ENCODE data around the gene WDHD1. TPM values are rescaled to one million over a fixed set of nuclear protein-coding genes. Genes with fewer than 3 reads are reported as not detected.
"Not testable (repeated sequence)": the region's sequence is repeated elsewhere in the genome, so short reads cannot be mapped to it uniquely, and the experiment has no call there.

Gene WDHD1
- total RNA-seq, 2 experiments from 2014 or later: 37.5 to 44.1 TPM

DNA sequence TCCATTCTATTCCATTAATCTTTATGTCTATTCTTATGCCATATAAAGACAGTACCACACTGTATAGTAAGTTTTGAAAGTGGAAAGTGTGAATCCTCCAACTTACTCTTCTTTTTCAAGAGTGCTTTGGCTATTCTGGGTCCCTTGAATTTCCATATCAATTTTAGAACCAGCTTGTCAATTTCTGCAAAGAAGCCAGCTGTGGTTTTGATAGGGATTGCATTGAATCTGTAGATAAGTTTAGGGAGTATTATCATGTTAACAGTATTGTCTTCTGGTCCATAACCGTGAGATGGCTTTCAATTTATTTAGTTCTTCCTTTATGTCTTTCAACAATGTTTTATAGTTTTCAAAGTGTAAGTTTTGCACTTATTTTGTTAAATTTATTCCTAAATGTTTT lies 90.1 kb downstream of the WDHD1 start:
- ChIA-PET POLR2A (no interaction called here), CTCF (interaction anchor here (1.1 kb wide), 1 partner anchor 31 kb away, joined by 3 read pairs; no protein-coding TSS in a partner anchor)
- Mint-ChIP-seq H3K4me3 (no peak overlapping the region), H3K27ac (no peak overlapping the region), H3K9me3 (no peaks in the 10 kb centered on the region), H3K4me1 (no peaks in the 10 kb centered on the region), H3K27me3 (no peaks in the 10 kb centered on the region), H3K36me3 (ENCODE audit: low read depth) (peaks cover 8% of the 10 kb centered on the region)
- no peak for DNase-seq

DNA sequence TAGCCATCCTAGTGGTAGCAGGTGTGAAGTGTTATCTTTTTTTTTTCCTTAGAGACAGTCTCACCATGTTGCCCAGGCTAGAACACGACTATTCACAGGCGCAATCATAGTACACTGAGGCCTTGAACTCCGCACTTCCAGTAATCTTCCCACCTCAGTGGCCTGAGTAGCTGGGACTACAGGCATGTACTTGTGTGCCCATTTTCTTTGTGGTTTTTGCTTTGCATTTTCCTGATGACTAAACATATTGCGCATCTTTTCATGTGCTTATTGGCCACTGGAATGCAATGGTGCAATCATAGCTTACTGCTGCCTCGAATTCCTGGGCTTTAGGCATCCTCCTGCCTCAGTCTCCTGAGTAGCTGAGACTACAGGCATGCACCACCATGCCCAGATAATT lies 90.9 kb downstream of the WDHD1 start:
- CTCF ChIA-PET: interaction anchor here (1.1 kb wide), 1 partner anchor 32 kb away, joined by 3 read pairs; no protein-coding TSS in a partner anchor
- H3K36me3 Mint-ChIP-seq (ENCODE audit: low read depth): peaks cover 7% of the 10 kb centered on the region
- POLR2A ChIA-PET: interaction anchor here (0.7 kb wide), 1 partner anchor 49 kb away, joined by 16 read pairs; no protein-coding TSS in a partner anchor

DNA sequence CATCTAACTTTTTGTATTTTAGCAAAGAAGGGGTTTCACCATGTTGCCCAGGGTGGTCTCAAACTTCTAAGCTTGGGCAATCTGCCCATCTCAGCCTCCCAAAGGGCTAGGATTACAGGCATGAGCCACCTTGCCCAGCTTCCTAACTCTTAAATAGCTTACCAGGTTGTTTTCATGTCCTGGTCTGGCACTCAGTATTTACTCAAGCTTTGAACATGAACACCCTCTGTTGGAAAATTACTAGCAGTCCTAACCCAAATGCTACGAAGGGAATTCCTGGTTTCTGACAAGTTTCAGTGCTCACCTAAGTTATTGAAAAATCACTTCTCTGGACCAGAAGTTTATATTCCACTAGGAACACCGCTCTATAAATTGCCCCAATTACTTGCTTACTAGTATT lies 91.8 kb downstream of the WDHD1 start:
- CTCF ChIA-PET: no interaction called here
- H3K36me3 Mint-ChIP-seq (ENCODE audit: low read depth): peaks cover 5% of the 10 kb centered on the region
- POLR2A ChIA-PET: interaction anchor here (0.7 kb wide), 1 partner anchor 49 kb away, joined by 16 read pairs; no protein-coding TSS in a partner anchor

More for the DNA sequence above, 90.9 kb downstream of the WDHD1 start:
- H3K4me3 Mint-ChIP-seq: no peak overlapping the region
- H3K9me3 Mint-ChIP-seq: no peaks in the 10 kb centered on the region
- DNase-seq: no peak
- H3K27me3 Mint-ChIP-seq: no peaks in the 10 kb centered on the region
- H3K27ac Mint-ChIP-seq: no peak overlapping the region
- H3K4me1 Mint-ChIP-seq: peaks cover 2% of the 10 kb centered on the region

DNA sequence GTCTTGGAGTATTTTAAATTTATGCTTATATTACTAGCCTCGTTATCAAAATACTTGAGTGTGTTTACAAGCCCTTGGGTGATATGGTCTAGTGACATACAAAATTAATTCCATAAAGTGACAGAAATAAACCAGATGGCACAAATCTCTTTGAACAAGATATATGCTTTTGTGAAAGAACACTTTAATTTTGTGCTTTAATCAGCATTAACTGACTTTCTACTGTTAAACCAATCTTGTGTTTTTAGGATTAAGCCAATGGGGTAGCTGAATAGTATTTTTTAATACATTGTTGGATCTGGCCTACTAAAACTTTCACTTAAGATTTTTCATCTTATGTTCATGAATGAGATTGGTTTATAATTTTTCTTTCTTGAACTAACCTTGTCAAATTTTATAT lies 93.9 kb downstream of the WDHD1 start:
- Mint-ChIP-seq H3K27me3 (no peaks in the 10 kb centered on the region), H3K4me3 (no peak overlapping the region), H3K4me1 (peaks cover 4% of the 10 kb centered on the region), H3K36me3 (ENCODE audit: low read depth) (peaks cover 5% of the 10 kb centered on the region), H3K27ac (no peak overlapping the region), H3K9me3 (no peaks in the 10 kb centered on the region)
- ChIA-PET CTCF (interaction anchor here (0.6 kb wide), 1 partner anchor 18 kb away, joined by 3 read pairs; no protein-coding TSS in a partner anchor), POLR2A (no interaction called here)
- DNase-seq: no peak

More for the DNA sequence above, 91.8 kb downstream of the WDHD1 start:
- no peaks in the 10 kb centered on the region for H3K9me3 Mint-ChIP-seq
- H3K27me3 Mint-ChIP-seq: no peaks in the 10 kb centered on the region
- peaks cover 4% of the 10 kb centered on the region for H3K4me1 Mint-ChIP-seq
- H3K4me3 Mint-ChIP-seq: no peak overlapping the region
- H3K27ac Mint-ChIP-seq: no peak overlapping the region
- DNase-seq: no peak

DNA sequence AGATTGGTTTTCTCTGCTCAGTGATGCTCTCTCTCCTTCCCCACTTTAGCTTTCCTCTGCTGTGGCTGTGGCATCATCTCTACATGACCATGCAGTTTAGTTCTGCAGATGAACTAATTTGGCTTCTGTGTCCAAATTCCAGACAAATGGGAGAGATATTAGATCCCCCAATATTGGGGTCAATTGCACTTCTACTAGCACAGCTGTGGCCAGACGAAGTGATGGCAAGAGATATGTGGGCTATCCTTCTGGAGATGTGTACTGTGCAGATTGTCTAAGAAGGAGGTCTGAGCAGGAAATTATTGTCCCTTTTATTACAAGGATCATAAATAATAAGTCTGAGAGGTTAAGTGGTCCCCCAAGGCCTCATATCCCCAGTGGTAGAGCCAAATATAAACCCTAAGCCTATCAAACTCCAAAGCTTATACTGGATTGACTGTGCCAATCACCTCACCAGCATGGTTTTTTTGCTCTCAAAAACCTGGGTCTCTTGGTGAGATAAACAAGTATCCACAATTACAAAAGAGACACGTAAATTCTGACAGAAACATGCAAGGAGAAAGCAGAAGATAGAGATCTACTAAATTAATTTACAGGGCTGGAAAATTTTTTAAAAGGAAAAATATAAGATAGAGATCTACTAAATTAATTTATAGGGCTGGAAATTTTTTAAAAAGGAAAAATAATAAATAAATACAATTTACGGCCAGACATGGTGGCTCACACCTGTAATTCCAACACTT lies 95.1 kb downstream of the WDHD1 start:
- no peak for DNase-seq
- CTCF ChIA-PET: no interaction called here
- Mint-ChIP-seq H3K4me3 (no peak overlapping the region), H3K27me3 (no peaks in the 10 kb centered on the region), H3K4me1 (peaks cover 4% of the 10 kb centered on the region), H3K27ac (no peak overlapping the region), H3K9me3 (no peaks in the 10 kb centered on the region), H3K36me3 (ENCODE audit: low read depth) (peaks cover under 1% of the 10 kb centered on the region)
- POLR2A ChIA-PET: no interaction called here

DNA sequence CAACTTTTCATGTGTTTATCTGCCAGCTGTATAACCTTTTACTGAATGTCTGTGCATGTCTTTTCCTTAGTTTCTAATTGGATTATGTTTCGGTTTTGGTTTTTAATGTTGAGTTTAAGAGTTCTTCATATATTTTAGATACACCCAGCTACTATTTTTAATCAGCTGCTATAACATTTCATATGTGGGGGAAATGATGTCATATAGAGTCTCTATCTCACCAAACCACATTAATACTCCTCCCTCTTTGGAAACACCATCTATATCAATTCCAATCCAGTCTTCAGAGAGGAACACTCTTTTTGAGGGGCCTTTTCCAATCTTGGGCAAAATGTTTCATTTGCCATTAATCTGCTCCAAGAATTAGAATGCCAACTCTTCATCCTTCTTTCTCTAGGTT lies 95.8 kb downstream of the WDHD1 start:
- CTCF ChIA-PET: no interaction called here
- DNase-seq: no peak
- Mint-ChIP-seq H3K27ac (no peak overlapping the region), H3K4me1 (peaks cover 4% of the 10 kb centered on the region), H3K36me3 (ENCODE audit: low read depth) (no peaks in the 10 kb centered on the region), H3K4me3 (no peak overlapping the region), H3K9me3 (no peaks in the 10 kb centered on the region), H3K27me3 (no peaks in the 10 kb centered on the region)
- POLR2A ChIA-PET: no interaction called here

DNA sequence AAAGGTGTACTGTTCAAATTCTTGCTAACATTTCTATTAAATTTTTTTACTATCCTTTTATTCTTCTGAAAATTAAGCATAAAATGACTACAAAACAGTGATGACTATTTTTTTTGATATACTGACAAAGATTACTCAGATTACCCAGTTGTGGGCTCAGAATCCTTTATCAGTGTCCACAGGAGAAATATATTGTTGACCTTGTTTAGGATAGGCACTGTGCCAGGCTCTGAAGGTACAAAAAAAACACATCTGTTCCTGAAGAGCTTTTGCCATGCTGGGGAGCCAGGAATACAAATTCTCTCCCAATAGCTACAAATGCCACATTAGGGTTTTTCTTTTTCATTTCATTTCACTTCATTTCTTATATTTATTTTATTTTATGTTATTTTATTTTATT lies 97.3 kb downstream of the WDHD1 start:
- no peak for DNase-seq
- Mint-ChIP-seq H3K27ac (no peak overlapping the region), H3K36me3 (ENCODE audit: low read depth) (no peaks in the 10 kb centered on the region), H3K9me3 (no peaks in the 10 kb centered on the region), H3K4me1 (peaks cover 4% of the 10 kb centered on the region), H3K4me3 (no peak overlapping the region), H3K27me3 (no peaks in the 10 kb centered on the region)
- ChIA-PET CTCF (no interaction called here), POLR2A (no interaction called here)

DNA sequence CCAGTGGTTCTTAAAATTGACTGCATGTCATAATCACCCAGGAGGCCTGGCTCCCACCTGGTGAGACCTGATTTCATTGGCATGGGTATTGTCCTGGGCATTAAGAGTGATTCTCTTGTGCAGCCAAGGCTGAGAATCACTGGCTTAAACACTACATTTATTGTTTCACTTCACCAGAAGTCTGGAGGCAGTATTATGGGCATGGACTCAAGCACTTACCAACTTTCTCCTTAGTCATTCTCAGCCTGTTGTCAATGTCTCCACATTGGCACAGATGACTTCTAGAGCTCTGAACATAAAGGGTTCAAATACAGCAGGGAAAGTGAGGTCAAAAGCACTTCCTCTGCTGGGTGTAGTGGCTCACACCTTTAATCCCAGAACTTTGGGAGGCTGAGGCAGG lies 98.7 kb downstream of the WDHD1 start:
- H3K27me3 Mint-ChIP-seq: no peaks in the 10 kb centered on the region
- POLR2A ChIA-PET: no interaction called here
- H3K9me3 Mint-ChIP-seq: no peaks in the 10 kb centered on the region
- CTCF ChIA-PET: no interaction called here
- no peaks in the 10 kb centered on the region for H3K36me3 Mint-ChIP-seq (ENCODE audit: low read depth)
- no peak overlapping the region for H3K4me3 Mint-ChIP-seq
- DNase-seq: no peak
- H3K4me1 Mint-ChIP-seq: peaks cover 4% of the 10 kb centered on the region
- no peak overlapping the region for H3K27ac Mint-ChIP-seq

DNA sequence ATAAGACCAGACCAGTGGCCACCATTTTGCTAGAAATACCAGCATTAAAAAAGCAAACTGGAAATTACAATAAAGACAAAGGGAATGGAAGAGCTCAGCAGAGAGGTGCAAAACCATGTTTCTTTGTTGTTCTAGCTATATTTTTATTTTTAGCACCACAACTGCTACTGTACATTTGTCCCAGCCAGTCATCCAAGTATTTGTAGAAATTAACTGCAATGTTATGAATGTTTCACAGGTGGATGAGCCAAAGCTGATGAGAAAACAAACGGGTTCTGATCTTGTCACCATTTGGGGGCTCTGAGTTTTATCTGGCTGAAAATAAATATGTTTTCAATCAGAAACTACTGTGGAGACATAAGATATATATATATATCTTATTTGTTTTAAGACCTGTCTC lies 99.3 kb downstream of the WDHD1 start:
- DNase-seq: no peak
- Mint-ChIP-seq H3K36me3 (ENCODE audit: low read depth) (no peaks in the 10 kb centered on the region), H3K27ac (no peak overlapping the region), H3K4me1 (peaks cover 8% of the 10 kb centered on the region), H3K27me3 (no peaks in the 10 kb centered on the region), H3K4me3 (no peak overlapping the region), H3K9me3 (no peaks in the 10 kb centered on the region)
- ChIA-PET CTCF (interaction anchor here (0.9 kb wide), 1 partner anchor 9 kb away, joined by 3 read pairs; no protein-coding TSS in a partner anchor), POLR2A (interaction anchor here (0.6 kb wide), 1 partner anchor 38 kb away, joined by 3 read pairs; no protein-coding TSS in a partner anchor)

DNA sequence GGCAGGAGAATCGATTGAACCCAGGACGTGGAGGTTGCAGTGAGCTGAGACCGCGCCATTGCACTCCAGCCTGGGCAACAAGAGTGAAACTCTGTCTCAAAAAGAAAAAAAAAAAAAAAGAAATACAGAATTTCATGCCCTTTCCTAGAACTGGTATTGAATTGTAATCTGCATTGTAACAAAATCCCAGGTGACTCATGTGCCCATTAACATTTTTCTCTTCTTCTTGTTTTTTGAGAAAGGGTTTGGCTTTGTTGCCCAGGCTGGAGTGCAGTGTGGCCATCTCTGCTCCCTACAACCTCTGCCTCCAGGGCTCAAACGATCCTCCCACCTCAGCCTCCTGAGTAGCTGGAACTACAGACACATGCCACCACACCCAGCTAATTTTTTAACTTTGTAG lies 100.3 kb downstream of the WDHD1 start:
- DNase-seq; H3K9me3 Mint-ChIP-seq; H3K36me3 Mint-ChIP-seq (ENCODE audit: low read depth); H3K27me3 Mint-ChIP-seq; H3K4me3 Mint-ChIP-seq; H3K27ac Mint-ChIP-seq; POLR2A ChIA-PET: not testable (repeated sequence)
- peaks cover 13% of the 10 kb centered on the region for H3K4me1 Mint-ChIP-seq
- CTCF ChIA-PET: interaction anchor here (0.9 kb wide), 1 partner anchor 8 kb away, joined by 3 read pairs; no protein-coding TSS in a partner anchor

DNA sequence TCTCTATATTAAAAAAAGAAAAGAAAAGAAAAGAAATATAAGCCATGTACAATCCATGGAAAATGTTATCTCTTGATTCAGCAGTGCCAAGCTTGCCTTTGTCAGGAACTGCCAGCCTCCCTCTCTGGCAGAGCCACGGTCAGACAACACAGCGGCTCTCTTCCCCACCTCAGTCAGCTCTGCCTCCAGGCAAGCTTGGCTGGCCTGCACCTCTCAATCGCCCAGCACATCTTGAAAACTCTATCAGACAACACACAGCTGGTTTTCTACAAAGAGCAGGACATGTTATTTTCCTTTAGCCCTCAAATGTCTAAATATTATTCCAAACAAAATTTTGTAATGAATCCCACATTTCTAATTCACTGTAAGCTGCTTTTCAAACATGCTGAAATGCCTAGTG lies 104.3 kb downstream of the WDHD1 start:
- Mint-ChIP-seq H3K4me3 (no peak overlapping the region), H3K4me1 (peaks cover 9% of the 10 kb centered on the region), H3K27ac (no peak overlapping the region), H3K27me3 (no peaks in the 10 kb centered on the region), H3K36me3 (ENCODE audit: low read depth) (no peaks in the 10 kb centered on the region), H3K9me3 (no peaks in the 10 kb centered on the region)
- CTCF ChIA-PET: interaction anchor here (1.8 to 2.5 kb wide), 2 partner anchors 20 to 32 kb away, joined by 6 to 7 read pairs; partner anchors contain the start of gene GCH1
- POLR2A ChIA-PET: no interaction called here
- no peak for DNase-seq

DNA sequence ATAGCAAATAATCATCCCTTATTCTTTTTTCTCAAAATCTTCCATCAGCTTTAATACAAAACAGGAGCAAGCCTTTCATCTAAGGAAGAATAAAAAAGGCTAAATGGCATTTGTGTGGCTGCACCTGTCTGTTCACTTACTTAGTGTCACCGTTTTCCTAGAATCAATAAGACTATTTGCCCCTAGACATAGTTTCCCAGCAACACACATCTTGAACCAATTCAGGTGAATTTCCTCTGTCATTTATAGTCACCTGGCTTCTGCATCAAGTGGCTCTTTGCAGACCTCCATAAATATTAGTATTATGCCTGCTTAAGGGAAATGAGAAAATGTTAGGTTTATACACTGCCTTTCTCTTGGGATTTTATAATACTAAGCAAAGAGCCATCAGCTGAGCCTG lies 106.8 kb downstream of the WDHD1 start:
- H3K9me3 Mint-ChIP-seq: no peaks in the 10 kb centered on the region
- peaks cover 9% of the 10 kb centered on the region for H3K4me1 Mint-ChIP-seq
- no peak overlapping the region for H3K27ac Mint-ChIP-seq
- ChIA-PET CTCF (no interaction called here), POLR2A (no interaction called here)
- no peak for DNase-seq
- no peak overlapping the region for H3K4me3 Mint-ChIP-seq
- H3K36me3 Mint-ChIP-seq (ENCODE audit: low read depth): no peaks in the 10 kb centered on the region
- peaks cover 2% of the 10 kb centered on the region for H3K27me3 Mint-ChIP-seq

DNA sequence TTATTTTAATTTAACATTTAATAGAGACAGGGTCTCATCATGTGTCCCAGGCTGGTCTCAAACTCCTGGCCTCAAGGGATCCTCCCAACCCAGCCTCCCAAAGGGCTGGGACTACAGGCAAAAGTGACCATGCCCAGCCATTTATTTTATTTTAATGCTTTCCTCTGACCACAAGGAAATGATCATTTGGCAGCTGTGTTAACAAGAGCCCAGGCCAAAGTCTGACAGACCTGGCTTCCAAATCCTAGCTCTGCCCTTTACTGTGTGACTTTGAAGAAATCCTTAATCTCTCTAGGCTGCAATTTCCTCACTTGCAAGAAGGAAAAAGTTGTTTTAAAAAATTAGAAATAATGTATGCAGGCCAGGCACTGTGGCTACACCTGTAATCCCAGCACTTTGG lies 107.6 kb downstream of the WDHD1 start:
- Mint-ChIP-seq H3K9me3 (no peaks in the 10 kb centered on the region), H3K27ac (no peak overlapping the region), H3K36me3 (ENCODE audit: low read depth) (no peaks in the 10 kb centered on the region), H3K4me3 (no peak overlapping the region), H3K4me1 (peaks cover 9% of the 10 kb centered on the region), H3K27me3 (peaks cover 2% of the 10 kb centered on the region)
- ChIA-PET POLR2A (no interaction called here), CTCF (interaction anchor here (0.6 kb wide), 1 partner anchor 10 kb away, joined by 4 read pairs; no protein-coding TSS in a partner anchor)
- no peak for DNase-seq

Measured in activated CD4-positive, alpha-beta T cell treated with anti-CD3 and anti-CD28 coated beads, Interleukin-2, amount 10 ng/mL, durations not matched to agents 7 days and 5 days (primary cell).